CD4-positive, alpha-beta T cell treated with Interleukin-15 for 1 hour (primary cell): ENCODE data around the gene TAGLN2.
"Not testable (repeated sequence)": the region's sequence is repeated elsewhere in the genome, so short reads cannot be mapped to it uniquely, and the experiment has no call there.

Experiments used
- DNase-seq: peaks from one replicate; pipeline ENCODE4 v3.0.0-alpha.2; 2020

Gene TAGLN2

GRCh38 chr1:159920202-159920601 is 5.1 kb downstream of the TAGLN2 start:
- no peak for DNase-seq

GRCh38 chr1:159919236-159919865 is 6.0 kb downstream of the TAGLN2 start:
- DNase-seq: no peak

GRCh38 chr1:159918352-159919200 is 6.7 kb downstream of the TAGLN2 start:
- DNase-seq: no peak

- DNase-seq: no peak
Observed at GRCh38 chr1:159917533-159918351, 7.6 kb downstream of the TAGLN2 start.

GRCh38 chr1:159916242-159917051 is 8.9 kb downstream of the TAGLN2 start:
- no peak for DNase-seq

GRCh38 chr1:159915571-159916241 is 9.6 kb downstream of the TAGLN2 start:
- no peak for DNase-seq

GRCh38 chr1:159914252-159915018 is 10.9 kb downstream of the TAGLN2 start:
- no peak for DNase-seq

GRCh38 chr1:159913451-159914192 is 11.7 kb downstream of the TAGLN2 start:
- no peak for DNase-seq

GRCh38 chr1:159911326-159912070 is 13.8 kb downstream of the TAGLN2 start:
- DNase-seq: no peak

- DNase-seq: no peak
Observed at GRCh38 chr1:159908031-159908940, 17.0 kb downstream of the TAGLN2 start.

GRCh38 chr1:159906960-159907359 is 18.3 kb downstream of the TAGLN2 start:
- DNase-seq: no peak

GRCh38 chr1:159904036-159904435 is 21.3 kb downstream of the TAGLN2 start:
- DNase-seq: not testable (repeated sequence)

GRCh38 chr1:159902541-159902940 is 22.8 kb downstream of the TAGLN2 start:
- DNase-seq: no peak

GRCh38 chr1:159900755-159901360 is 24.4 kb downstream of the TAGLN2 start:
- no peak for DNase-seq

- peak; percentile 82 for DNase-seq
Observed at GRCh38 chr1:159900086-159900680, 25.1 kb downstream of the TAGLN2 start, which contains the start of gene CFAP45. CFAP45 (minus strand) TSS chr1:159900165; CDS start chr1:159900098, 67 bp downstream.

- DNase-seq: not testable (repeated sequence)
Observed at GRCh38 chr1:159899634-159900033, 25.7 kb downstream of the TAGLN2 start.

GRCh38 chr1:159898527-159898926 is 26.8 kb downstream of the TAGLN2 start:
- DNase-seq: no peak

- no peak for DNase-seq
Observed at GRCh38 chr1:159897962-159898361, 27.3 kb downstream of the TAGLN2 start.
